HCT116 (cell line): Measurements from ENCODE around the gene ADAM10.

Source experiments
- CEBPB ChIP-seq: IDR thresholded peaks from 2 replicates; pipeline ENCODE4 v1.6.1; 2012; ENCODE audit warnings: low read depth
- CTCF ChIP-seq, 3 experiments: fragments of 200-600 bp in 1 of 3; sonication (generic) in 1 of 3; IDR thresholded peaks in 2 of 3; conservative IDR thresholded peaks in 1 of 3; 2 replicates each; pipeline ENCODE4 v1.5.1; 2012 to 2017; ENCODE audit warnings: low read depth in 2 of 3, low read length in 2 of 3, antibody characterized with exemption in 1 of 3, borderline replicate concordance in 1 of 3, control low read depth in 1 of 3, mild to moderate bottlenecking in 1 of 3, mixed read lengths in 1 of 3, mixed run types in 1 of 3, moderate library complexity in 1 of 3; ENCODE audit not compliant: insufficient read depth in 1 of 3
- EGR1 ChIP-seq: IDR thresholded peaks from 2 replicates; pipeline ENCODE4 v1.6.1; 2012; ENCODE audit warnings: low read depth
- EZH2 ChIP-seq: fragments of 200-600 bp; sonication (generic); IDR thresholded peaks from 2 replicates; pipeline ENCODE4 v1.6.1; 2017; ENCODE audit warnings: antibody characterized with exemption, mixed run types
- FOSL1 ChIP-seq: IDR thresholded peaks from 2 replicates; pipeline ENCODE4 v1.6.1; 2012; ENCODE audit warnings: low read depth
- JUND ChIP-seq: IDR thresholded peaks from 2 replicates; pipeline ENCODE4 v1.6.1; 2012
- MAX ChIP-seq: IDR thresholded peaks from 2 replicates; pipeline ENCODE4 v1.6.1; 2012
- POLR2A ChIP-seq: IDR thresholded peaks from 2 replicates; pipeline ENCODE4 v1.7.0; 2011; ENCODE audit warnings: borderline replicate concordance; ENCODE audit not compliant: insufficient read depth, insufficient read length; ENCODE audit errors: extremely low read depth
- POLR2AphosphoS5 ChIP-seq: IDR thresholded peaks from 2 replicates; pipeline ENCODE4 v1.6.1; 2011; ENCODE audit warnings: mild to moderate bottlenecking, low read depth, low read length, moderate library complexity
- REST ChIP-seq: IDR thresholded peaks from 2 replicates; pipeline ENCODE4 v1.6.1; 2012; ENCODE audit warnings: low read depth
- SIN3A ChIP-seq: IDR thresholded peaks from 2 replicates; pipeline ENCODE4 v1.6.1; 2012; ENCODE audit warnings: low read depth
- ZNF274 ChIP-seq: fragments of 200-500 bp; sonication (Bioruptor generic); IDR thresholded peaks from 2 replicates; pipeline ENCODE4 v1.6.1; 2014; ENCODE audit warnings: mild to moderate bottlenecking, low read depth, low read length, inconsistent platforms

GRCh38 chr15:58622877-58623276 is 126.6 kb downstream of the ADAM10 start:
- TF ChIP-seq CTCF (IDR thresholded peaks at IDR 0.05 in 2 of 3, conservative IDR thresholded peaks at IDR 0.05 in 1 of 3; ENCODE audit: borderline replicate concordance in 1 of 3, insufficient read depth in 1 of 3, low read depth in 2 of 3, low read length in 2 of 3) (no peak), POLR2AphosphoS5 (no peak), POLR2A (no peak), CEBPB (no peak), MAX (no peak), ZNF274 (no peak), REST (no peak), JUND (no peak), SIN3A (no peak), FOSL1 (no peak), EZH2 (no peak), EGR1 (no peak)
